G401.6 (cell line): Measurements from ENCODE around the gene RAB9A.

Source experiments
- FAIRE-seq: peaks from 2 replicates; lab custom pipeline; 2012; peaks lifted over from hg19 to GRCh38; lab: Jason Lieb, UNC

Gene RAB9A

GRCh38 chrX:13750204-13750603 is 61.3 kb downstream of the RAB9A start:
- peak; percentile 86 for FAIRE-seq

- no peak for FAIRE-seq
Observed at GRCh38 chrX:13750812-13751211, 61.9 kb downstream of the RAB9A start.

- FAIRE-seq: no peak
Observed at GRCh38 chrX:13752141-13752540, 63.2 kb downstream of the RAB9A start.

- FAIRE-seq: no peak
Observed at GRCh38 chrX:13752646-13753045, 63.7 kb downstream of the RAB9A start.

- no peak for FAIRE-seq
Observed at GRCh38 chrX:13754765-13755164, 65.8 kb downstream of the RAB9A start.

DNA sequence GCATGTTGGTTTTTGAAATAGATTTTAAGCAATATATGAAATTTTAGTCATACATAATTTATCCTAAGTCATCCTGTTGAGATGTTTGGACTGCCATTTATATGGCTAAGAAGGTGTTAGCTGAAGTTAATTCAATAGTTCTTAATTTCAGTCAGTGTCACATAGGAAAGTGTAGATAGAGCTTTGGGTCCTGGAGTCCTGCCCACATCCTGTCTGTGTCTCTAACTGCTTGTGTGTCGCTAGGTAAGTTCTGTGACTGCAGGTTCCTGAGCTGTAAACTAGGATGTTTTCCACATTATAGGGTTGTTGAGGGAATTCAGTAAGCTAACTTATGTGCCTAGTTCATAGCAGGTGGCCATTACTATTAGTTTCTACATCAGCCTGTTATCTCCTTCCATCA is 66.3 kb downstream of the RAB9A start:
- no peak for FAIRE-seq

DNA sequence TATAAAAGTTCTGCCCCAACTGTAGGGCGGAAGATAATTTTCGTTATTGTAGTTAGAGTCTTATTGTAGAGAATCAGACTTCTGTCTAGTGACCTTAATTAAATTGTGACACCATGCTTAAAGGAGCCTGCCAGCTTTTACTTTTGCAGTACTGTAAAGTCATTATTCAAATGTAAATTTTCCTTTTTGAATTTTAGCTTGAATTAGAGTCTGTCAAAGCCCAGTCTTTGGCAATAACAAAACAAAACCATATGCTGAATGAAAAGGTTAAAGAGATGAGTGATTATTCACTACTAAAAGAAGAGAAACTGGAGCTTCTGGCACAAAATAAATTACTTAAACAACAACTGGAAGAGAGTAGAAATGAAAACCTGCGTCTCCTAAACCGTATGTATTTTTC is 67.5 kb downstream of the RAB9A start:
- peak; percentile 3 for FAIRE-seq

- no peak for FAIRE-seq
Observed at GRCh38 chrX:13759152-13759718, 70.3 kb downstream of the RAB9A start.
